ENCODE data around the gene LIG1. TPM values are rescaled to one million over a fixed set of nuclear protein-coding genes. Genes with fewer than 3 reads are reported as not detected.

LIG1 gene
- total RNA-seq, 1 donor: 11.9 TPM

DNA sequence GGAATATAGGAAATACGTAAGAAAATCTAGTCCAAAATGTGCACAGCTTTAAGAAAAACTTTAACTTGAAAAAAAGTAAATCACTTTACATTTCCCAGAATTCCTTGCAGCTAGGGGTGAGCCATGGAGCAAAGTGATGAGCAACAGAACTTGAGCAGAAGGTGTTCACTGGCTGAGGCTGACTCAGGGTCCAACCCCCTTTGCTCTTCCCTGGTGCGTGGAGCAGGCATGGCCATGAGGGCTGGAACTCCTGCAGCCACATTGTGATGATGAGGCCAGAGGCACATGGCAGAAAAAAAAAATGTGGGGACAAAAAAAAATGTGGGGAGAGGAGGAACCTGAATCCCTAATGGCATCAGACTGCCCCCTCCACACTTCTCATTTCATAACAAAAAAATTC, 49.6 kb downstream of the LIG1 start:
- H3K4me3 ChIP-seq (ENCODE audit: insufficient read depth, low read length): no peak overlapping the region
- DNase-seq (ENCODE audit: insufficient read length, low spot score, missing footprints): no peak
- H2AFZ ChIP-seq (ENCODE audit: low read length): no peak overlapping the region
- no peaks in the 10 kb centered on the region for H3K9me3 ChIP-seq (ENCODE audit: low read depth, low read length)
- H3K4me2 ChIP-seq (ENCODE audit: insufficient read depth, low read length): no peak overlapping the region
- TF ChIP-seq, protein P1, sequence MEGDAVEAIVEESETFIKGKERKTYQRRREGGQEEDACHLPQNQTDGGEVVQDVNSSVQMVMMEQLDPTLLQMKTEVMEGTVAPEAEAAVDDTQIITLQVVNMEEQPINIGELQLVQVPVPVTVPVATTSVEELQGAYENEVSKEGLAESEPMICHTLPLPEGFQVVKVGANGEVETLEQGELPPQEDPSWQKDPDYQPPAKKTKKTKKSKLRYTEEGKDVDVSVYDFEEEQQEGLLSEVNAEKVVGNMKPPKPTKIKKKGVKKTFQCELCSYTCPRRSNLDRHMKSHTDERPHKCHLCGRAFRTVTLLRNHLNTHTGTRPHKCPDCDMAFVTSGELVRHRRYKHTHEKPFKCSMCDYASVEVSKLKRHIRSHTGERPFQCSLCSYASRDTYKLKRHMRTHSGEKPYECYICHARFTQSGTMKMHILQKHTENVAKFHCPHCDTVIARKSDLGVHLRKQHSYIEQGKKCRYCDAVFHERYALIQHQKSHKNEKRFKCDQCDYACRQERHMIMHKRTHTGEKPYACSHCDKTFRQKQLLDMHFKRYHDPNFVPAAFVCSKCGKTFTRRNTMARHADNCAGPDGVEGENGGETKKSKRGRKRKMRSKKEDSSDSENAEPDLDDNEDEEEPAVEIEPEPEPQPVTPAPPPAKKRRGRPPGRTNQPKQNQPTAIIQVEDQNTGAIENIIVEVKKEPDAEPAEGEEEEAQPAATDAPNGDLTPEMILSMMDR (IDR thresholded peaks at IDR 0.05; ENCODE audit: extremely low read depth, low read depth, low read length): no peak
- H3K27ac ChIP-seq (ENCODE audit: low read depth, low read length): no peak overlapping the region
- peaks cover 5% of the 10 kb centered on the region for H3K36me3 ChIP-seq (ENCODE audit: insufficient read depth, low read length)
- H3K79me2 ChIP-seq (ENCODE audit: insufficient read depth, low read length): no peaks in the 10 kb centered on the region
- H4K20me1 ChIP-seq (ENCODE audit: insufficient read depth, low read length): no peaks in the 10 kb centered on the region
- H3K27me3 ChIP-seq (ENCODE audit: insufficient read depth, low read length): no peaks in the 10 kb centered on the region
- H3K4me1 ChIP-seq (ENCODE audit: insufficient read depth, low read length): peaks cover 8% of the 10 kb centered on the region

DNA sequence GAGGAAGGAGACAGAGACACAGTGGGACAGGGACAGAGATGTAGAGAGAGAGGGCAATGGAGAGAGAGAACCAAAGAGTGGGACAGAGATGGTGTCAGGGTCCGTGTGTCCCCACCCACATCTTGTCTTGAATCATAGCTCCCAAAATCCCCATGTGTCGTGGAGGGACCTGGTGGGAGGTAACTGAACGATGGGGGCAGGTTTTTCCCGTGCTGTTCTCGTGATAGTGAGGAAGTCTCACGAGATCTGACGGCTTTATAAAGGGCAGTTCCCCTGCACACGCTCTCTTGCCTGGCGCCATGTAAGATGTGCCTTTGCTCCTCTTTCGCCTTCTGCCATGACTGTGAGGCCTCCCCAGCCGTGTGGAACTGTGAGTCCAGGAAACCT, 52.0 kb downstream of the LIG1 start:
- peaks cover 5% of the 10 kb centered on the region for H3K36me3 ChIP-seq (ENCODE audit: insufficient read depth, low read length)
- H3K4me1 ChIP-seq (ENCODE audit: insufficient read depth, low read length): no peaks in the 10 kb centered on the region
- H4K20me1 ChIP-seq (ENCODE audit: insufficient read depth, low read length): no peaks in the 10 kb centered on the region
- no peaks in the 10 kb centered on the region for H3K27me3 ChIP-seq (ENCODE audit: insufficient read depth, low read length)
- no peak overlapping the region for H3K27ac ChIP-seq (ENCODE audit: low read depth, low read length)
- no peak overlapping the region for H2AFZ ChIP-seq (ENCODE audit: low read length)
- no peak overlapping the region for H3K4me2 ChIP-seq (ENCODE audit: insufficient read depth, low read length)
- no peak overlapping the region for H3K4me3 ChIP-seq (ENCODE audit: insufficient read depth, low read length)
- TF ChIP-seq, protein P1 (IDR thresholded peaks at IDR 0.05; ENCODE audit: extremely low read depth, low read depth, low read length): no peak
- DNase-seq (ENCODE audit: insufficient read length, low spot score, missing footprints): no peak
- H3K79me2 ChIP-seq (ENCODE audit: insufficient read depth, low read length): no peaks in the 10 kb centered on the region
- no peaks in the 10 kb centered on the region for H3K9me3 ChIP-seq (ENCODE audit: low read depth, low read length)

DNA sequence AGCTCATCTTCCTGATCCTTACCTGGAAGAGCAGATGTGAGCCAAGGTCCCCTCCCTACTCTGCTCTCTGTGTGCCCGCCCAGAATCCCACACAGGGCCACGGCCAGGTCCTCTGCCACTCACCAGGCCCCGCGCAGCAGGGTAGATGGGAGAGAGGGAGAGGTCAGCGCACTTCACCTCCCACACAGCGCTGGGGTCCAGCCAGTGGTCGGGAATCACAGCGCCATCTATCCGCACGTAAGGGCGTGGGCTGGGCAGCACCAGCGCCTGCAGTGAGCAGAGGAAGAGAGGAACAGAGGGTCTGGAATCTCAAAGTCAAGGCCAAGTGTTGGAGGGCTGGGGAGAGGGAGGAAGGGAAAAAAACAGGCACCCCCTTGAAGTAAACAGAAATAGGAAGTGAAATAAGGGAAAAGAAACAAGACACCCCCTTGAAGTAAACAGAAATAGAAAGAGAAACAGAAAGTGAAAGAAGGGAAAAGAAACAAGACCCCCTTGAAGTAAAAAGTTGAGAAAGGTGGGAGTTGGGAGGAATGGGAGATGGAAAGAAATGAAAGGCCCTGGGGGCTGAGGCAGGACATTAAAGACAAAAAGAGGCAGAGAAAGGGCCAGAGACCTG, 52.5 kb downstream of the LIG1 start:
- no peak overlapping the region for H2AFZ ChIP-seq (ENCODE audit: low read length)
- H3K4me1 ChIP-seq (ENCODE audit: insufficient read depth, low read length): no peaks in the 10 kb centered on the region
- no peak overlapping the region for H3K27ac ChIP-seq (ENCODE audit: low read depth, low read length)
- H3K4me2 ChIP-seq (ENCODE audit: insufficient read depth, low read length): no peak overlapping the region
- peak; percentile 42 for DNase-seq (ENCODE audit: insufficient read length, low spot score, missing footprints)
- no peak overlapping the region for H3K4me3 ChIP-seq (ENCODE audit: insufficient read depth, low read length)
- H3K9me3 ChIP-seq (ENCODE audit: low read depth, low read length): no peaks in the 10 kb centered on the region
- H3K79me2 ChIP-seq (ENCODE audit: insufficient read depth, low read length): no peaks in the 10 kb centered on the region
- TF ChIP-seq, protein P1 (IDR thresholded peaks at IDR 0.05; ENCODE audit: extremely low read depth, low read depth, low read length): no peak
- H3K36me3 ChIP-seq (ENCODE audit: insufficient read depth, low read length): peaks cover under 1% of the 10 kb centered on the region
- H4K20me1 ChIP-seq (ENCODE audit: insufficient read depth, low read length): no peaks in the 10 kb centered on the region
- no peaks in the 10 kb centered on the region for H3K27me3 ChIP-seq (ENCODE audit: insufficient read depth, low read length)

DNA sequence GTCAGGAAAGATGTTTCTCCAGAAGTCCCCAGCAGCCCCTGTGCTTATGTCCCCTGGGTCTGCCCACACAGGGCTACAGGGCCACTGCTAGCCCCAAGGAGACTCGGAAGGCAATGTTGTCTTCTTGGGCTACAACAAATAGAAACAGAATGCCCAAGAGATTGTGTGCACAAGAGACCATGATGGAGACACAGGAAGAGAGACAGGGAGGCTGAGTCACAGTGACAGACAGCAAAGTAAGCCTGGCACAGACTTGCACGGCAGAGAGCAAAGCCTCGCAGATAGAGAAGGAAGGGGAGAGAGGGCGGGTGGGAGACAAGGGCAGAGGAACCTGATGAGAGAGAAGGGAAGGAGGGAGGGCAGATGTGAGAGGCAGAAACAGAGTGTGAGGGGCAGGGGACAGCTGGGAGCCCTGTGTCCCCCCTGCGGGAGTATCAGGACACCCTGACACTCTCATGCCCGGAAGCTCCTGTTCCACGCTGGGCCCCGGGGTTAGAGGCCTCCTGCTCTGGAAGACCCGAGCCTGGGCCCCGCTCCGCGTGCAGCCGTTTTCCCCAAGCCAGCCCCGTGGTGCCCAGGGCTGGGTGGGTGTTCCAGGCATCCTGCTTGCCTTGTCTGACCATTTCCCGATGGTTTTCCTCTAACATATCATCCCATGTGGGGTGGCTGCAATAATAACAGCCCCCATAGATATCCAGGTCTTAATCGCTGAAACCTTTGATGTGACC, 56.8 kb downstream of the LIG1 start:
- no peak overlapping the region for H3K4me3 ChIP-seq (ENCODE audit: insufficient read depth, low read length)
- no peaks in the 10 kb centered on the region for H3K9me3 ChIP-seq (ENCODE audit: low read depth, low read length)
- H3K79me2 ChIP-seq (ENCODE audit: insufficient read depth, low read length): no peaks in the 10 kb centered on the region
- peak; percentile 69 for DNase-seq (ENCODE audit: insufficient read length, low spot score, missing footprints)
- H3K4me2 ChIP-seq (ENCODE audit: insufficient read depth, low read length): no peak overlapping the region
- H3K27ac ChIP-seq (ENCODE audit: low read depth, low read length): no peak overlapping the region
- peaks cover 9% of the 10 kb centered on the region for H3K4me1 ChIP-seq (ENCODE audit: insufficient read depth, low read length)
- H3K36me3 ChIP-seq (ENCODE audit: insufficient read depth, low read length): no peaks in the 10 kb centered on the region
- H2AFZ ChIP-seq (ENCODE audit: low read length): no peak overlapping the region
- H3K27me3 ChIP-seq (ENCODE audit: insufficient read depth, low read length): no peaks in the 10 kb centered on the region
- no peaks in the 10 kb centered on the region for H4K20me1 ChIP-seq (ENCODE audit: insufficient read depth, low read length)
- TF ChIP-seq, protein P1 (IDR thresholded peaks at IDR 0.05; ENCODE audit: extremely low read depth, low read depth, low read length): no peak

All from osteoblast (primary cell).